ENCODE results near the gene REN. TPM values are rescaled to one million over a fixed set of nuclear protein-coding genes. Genes with fewer than 3 reads are reported as not detected.

Gene REN
- total and polyA plus RNA-seq, 8 donors, result 0.10 to 2.4 (median 0.20) TPM; not detected in 1

Other genes with a start within 250 kb of the REN start
- 10 to 100 TPM; 41.7 to 45.0 TPM for gene SOX13, start 93.2 kb downstream of the REN start, total RNA-seq
- gene SOX13, start 93.2 kb downstream of the REN start, polyA plus RNA-seq (ENCODE audit: insufficient read length in 6 of 6), result 10 to 100 TPM; 45.4 to 62.8 (median 50.2) TPM
- 1 to 10 TPM; 2.6 to 6.4 TPM for gene ETNK2, start 14.3 kb downstream of the REN start, total RNA-seq
- gene ETNK2, start 14.3 kb downstream of the REN start, polyA plus RNA-seq (ENCODE audit: insufficient read length in 6 of 6), result 10 to 100 TPM in 5 of 6 donors, 1 to 10 TPM in 1; 9.2 to 13.2 (median 10.5) TPM
- gene KISS1, start 30.2 kb upstream of the REN start, total RNA-seq, result 1 to 10 TPM in 1 of 2 donors, not detected in 1; 1.5 TPM
- gene KISS1, start 30.2 kb upstream of the REN start, polyA plus RNA-seq (ENCODE audit: insufficient read length in 6 of 6), result 1 to 10 TPM in 1 of 6 donors, under 1 TPM in 2, not detected in 3; 0.38 to 2.3 (median 0.38) TPM
- gene GOLT1A, start 47.7 kb upstream of the REN start, total RNA-seq, result 10 to 100 TPM in 1 of 2 donors, 1 to 10 TPM in 1; 9.5 to 22.6 TPM
- gene GOLT1A, start 47.7 kb upstream of the REN start, polyA plus RNA-seq (ENCODE audit: insufficient read length in 6 of 6), result 10 to 100 TPM in 1 of 6 donors, 1 to 10 TPM in 5; 4.4 to 10.2 (median 8.8) TPM
- 10 to 100 TPM in 1 of 2 donors, 1 to 10 TPM in 1; 5.1 to 14.0 TPM for gene PLEKHA6, start 193.6 kb upstream of the REN start, total RNA-seq
- 10 to 100 TPM; 13.1 to 24.4 (median 16.6) TPM for gene PLEKHA6, start 193.6 kb upstream of the REN start, polyA plus RNA-seq (ENCODE audit: insufficient read length in 6 of 6)
- gene PPP1R15B, start 245.5 kb upstream of the REN start, total RNA-seq, result 10 to 100 TPM; 35.7 to 53.0 TPM
- 10 to 100 TPM; 31.8 to 45.8 (median 39.3) TPM for gene PPP1R15B, start 245.5 kb upstream of the REN start, polyA plus RNA-seq (ENCODE audit: insufficient read length in 6 of 6)